GM23338 (cell line): Measurements from ENCODE around the gene ZBTB20. TPM values are rescaled to one million over a fixed set of nuclear protein-coding genes. Genes with fewer than 3 reads are reported as not detected.

Experiments
- ATAC-seq: fragments of 200-7000 bp; cut with Tn5 transposase; 3 replicates; pipeline ENCODE4 v1.9.1; 2020
- DNase-seq: peaks from one replicate; pipeline ENCODE4 v3.0.0-alpha.2; 2015; ENCODE audit warnings: low spot score
- H2AFZ ChIP-seq: fragments of 200-600 bp; sonication (generic); 2 replicates; pipeline ENCODE4 v1.8.0; 2016; ENCODE audit warnings: antibody characterized with exemption, mild to moderate bottlenecking, moderate library complexity
- H3F3A ChIP-seq: fragments of 200-600 bp; sonication (generic); replicated peaks from 2 replicates; pipeline ENCODE4 v1.8.0; 2017; ENCODE audit warnings: antibody characterized with exemption, mixed run types, low read depth
- H3K27ac ChIP-seq: fragments of 200-600 bp; sonication (generic); 2 replicates; pipeline ENCODE4 v1.6.1; 2016; ENCODE audit warnings: low read depth
- H3K27me3 ChIP-seq: fragments of 200-600 bp; sonication (generic); 2 replicates; pipeline ENCODE4 v1.8.0; 2016; ENCODE audit warnings: mild to moderate bottlenecking, mixed run types, moderate library complexity; ENCODE audit not compliant: insufficient read depth
- H3K36me3 ChIP-seq: fragments of 200-600 bp; sonication (generic); 2 replicates; pipeline ENCODE4 v1.8.0; 2016; ENCODE audit warnings: mild to moderate bottlenecking; ENCODE audit not compliant: insufficient read depth
- H3K4me1 ChIP-seq: fragments of 200-600 bp; sonication (generic); 2 replicates; pipeline ENCODE4 v1.8.0; 2016; ENCODE audit warnings: mild to moderate bottlenecking, moderate library complexity; ENCODE audit not compliant: insufficient read depth
- H3K4me2 ChIP-seq: fragments of 200-600 bp; sonication (generic); 2 replicates; pipeline ENCODE4 v1.7.1; 2017; ENCODE audit warnings: mixed run types
- H3K4me3 ChIP-seq: fragments of 200-600 bp; sonication (generic); 2 replicates; pipeline ENCODE4 v1.6.1; 2016; ENCODE audit warnings: mixed run types
- H3K79me2 ChIP-seq: fragments of 200-600 bp; sonication (generic); replicated peaks from 2 replicates; pipeline ENCODE4 v1.8.0; 2017; ENCODE audit warnings: mild to moderate bottlenecking; ENCODE audit not compliant: insufficient read depth
- H3K9me2 ChIP-seq: fragments of 200-600 bp; sonication (generic); 2 replicates; pipeline ENCODE4 v1.8.0; 2017; ENCODE audit not compliant: insufficient read depth
- H4K20me1 ChIP-seq: fragments of 200-600 bp; sonication (generic); replicated peaks from 2 replicates; pipeline ENCODE4 v1.8.0; 2017; ENCODE audit warnings: mild to moderate bottlenecking; ENCODE audit not compliant: insufficient read depth
- H3K27ac Mint-ChIP-seq: 2 replicates; pipeline ENCODE4 v1.8.0; 2020; ENCODE audit warnings: inconsistent platforms, mild to moderate bottlenecking, moderate library complexity, mixed read lengths
- H3K27me3 Mint-ChIP-seq: 3 replicates; pipeline ENCODE4 v1.8.0; 2022; ENCODE audit warnings: low read depth, mild to moderate bottlenecking, moderate library complexity, mixed read lengths, inconsistent platforms; ENCODE audit not compliant: insufficient read depth, poor library complexity
- H3K36me3 Mint-ChIP-seq: 3 replicates; pipeline ENCODE4 v1.8.0; 2021; ENCODE audit warnings: low read depth, mild to moderate bottlenecking, inconsistent platforms, moderate library complexity, mixed read lengths
- H3K4me1 Mint-ChIP-seq: 3 replicates; pipeline ENCODE4 v1.8.0; 2020; ENCODE audit warnings: mild to moderate bottlenecking, inconsistent platforms, mixed read lengths
- H3K4me3 Mint-ChIP-seq: 3 replicates; pipeline ENCODE4 v1.8.0; 2021; ENCODE audit warnings: moderate library complexity, mild to moderate bottlenecking, inconsistent platforms, mixed read lengths
- H3K9me3 Mint-ChIP-seq: 3 replicates; pipeline ENCODE4 v1.8.0; 2020; ENCODE audit warnings: moderate library complexity, mild to moderate bottlenecking, inconsistent platforms, mixed read lengths
- CREB1 ChIP-seq: fragments of 250-450 bp; sonication (Bioruptor Pico); IDR thresholded peaks from 2 replicates; pipeline ENCODE4 v1.5.0; 2020; ENCODE audit warnings: low read depth, mild to moderate bottlenecking, moderate library complexity
- CTCF ChIP-seq, 2 experiments: fragments of 200-600 bp in 1 of 2; sonication (generic) in 1 of 2; conservative IDR thresholded peaks; 2 replicates each; pipeline versions ENCODE4 v1.5.1 to v1.6.1; 2016 to 2017; ENCODE audit warnings: antibody characterized with exemption in 2 of 2, low read depth in 2 of 2, mild to moderate bottlenecking in 2 of 2, moderate library complexity in 1 of 2
- ETS1 ChIP-seq: IDR thresholded peaks from 2 replicates; pipeline ENCODE4 v1.6.1; 2016; ENCODE audit warnings: antibody characterized with exemption
- EZH2 ChIP-seq: fragments of 200-600 bp; sonication (generic); IDR thresholded peaks from one replicate; pipeline ENCODE4 v1.8.0; 2017; ENCODE audit warnings: antibody characterized with exemption, mild to moderate bottlenecking, low read depth; ENCODE audit not compliant: unreplicated experiment
- EZH2phosphoT487 ChIP-seq: fragments of 200-600 bp; sonication (generic); IDR thresholded peaks from one replicate; pipeline ENCODE4 v1.8.1; 2018; ENCODE audit warnings: antibody characterized with exemption; ENCODE audit not compliant: unreplicated experiment
- JUNB ChIP-seq: IDR thresholded peaks from one replicate; pipeline ENCODE4 v1.6.1; 2016; ENCODE audit warnings: antibody characterized with exemption; ENCODE audit not compliant: unreplicated experiment
- NANOG ChIP-seq: IDR thresholded peaks from 2 replicates; pipeline ENCODE4 v1.6.1; 2016; ENCODE audit warnings: antibody characterized with exemption, borderline replicate concordance
- POLR2AphosphoS5 ChIP-seq: IDR thresholded peaks from 2 replicates; pipeline ENCODE4 v1.6.1; 2016; ENCODE audit warnings: antibody characterized with exemption, low read depth
- REST ChIP-seq: IDR thresholded peaks from one replicate; pipeline ENCODE4 v1.6.1; 2018; ENCODE audit warnings: antibody characterized with exemption; ENCODE audit not compliant: unreplicated experiment
- STAT1 ChIP-seq: IDR thresholded peaks from one replicate; pipeline ENCODE4 v1.6.1; 2016; ENCODE audit warnings: antibody characterized with exemption; ENCODE audit not compliant: unreplicated experiment
- ZNF114 ChIP-seq: fragments of 250-450 bp; sonication (Bioruptor Pico); IDR thresholded peaks from 2 replicates; pipeline ENCODE4 v1.5.0; 2020; ENCODE audit warnings: mild to moderate bottlenecking, moderate library complexity
- ZNF331 ChIP-seq: fragments of 250-450 bp; sonication (Bioruptor Pico); IDR thresholded peaks from 2 replicates; pipeline ENCODE4 v1.5.0; 2020; ENCODE audit warnings: low read depth, mild to moderate bottlenecking, moderate library complexity
- ZNF462 ChIP-seq: fragments of 250-450 bp; sonication (Bioruptor Pico); IDR thresholded peaks from 2 replicates; pipeline ENCODE4 v1.5.0; 2020; ENCODE audit warnings: mild to moderate bottlenecking, moderate library complexity
- polyA plus RNA-seq: library from polyadenylated mRNA; unstranded; fragments of >200 nt; fragmentation: Nextera tagmentation; extraction: Ambion mirVana; gene quantifications from 2 replicates; pipeline ENCODE4 v1.2.1, GENCODE V29; 2016
- total RNA-seq: library from RNA; depleted of rRNA; stranded (reverse); fragments of >200 nt; shearing (Covaris generic); gene quantifications from 2 replicates; pipeline ENCODE4 v1.2.3, GENCODE V29; 2014

Gene ZBTB20
- total and polyA plus RNA-seq, 2 experiments from 2014 or later, result 2.0 to 3.3 TPM

GRCh38 chr3:114646526-114646925, 500.6 kb downstream of the ZBTB20 start:
- H3K4me3 Mint-ChIP-seq, result no peak overlapping the region
- Histone ChIP-seq H3K79me2 (no peaks in the 10 kb centered on the region), H2AFZ (no peak overlapping the region)

More at GRCh38 chr3:114646526-114646925, 500.6 kb downstream of the ZBTB20 start:
- H3K4me1 Mint-ChIP-seq, result peaks cover 11% of the 10 kb centered on the region
- Histone ChIP-seq H3K27ac (no peak overlapping the region), H3K4me3 (no peak overlapping the region), H3F3A (no peaks in the 10 kb centered on the region), H3K9me2 (no peaks in the 10 kb centered on the region), H3K4me1 (peaks cover 5% of the 10 kb centered on the region; the same call in 1 of the 2 replicates), H3K4me2 (no peak overlapping the region), H3K36me3 (no peaks in the 10 kb centered on the region), H4K20me1 (no peaks in the 10 kb centered on the region), H3K27me3 (no peaks in the 10 kb centered on the region)
- DNase-seq (no peak), ATAC-seq (no peak)
- no peaks in the 10 kb centered on the region for H3K27me3 Mint-ChIP-seq
- H3K36me3 Mint-ChIP-seq, result no peaks in the 10 kb centered on the region
- TF ChIP-seq JUNB (no peak), POLR2AphosphoS5 (no peak), CREB1 (no peak), REST (no peak), ZNF331 (CRISPR knock-in tag) (no peak), EZH2phosphoT487 (no peak), NANOG (no peak), ETS1 (no peak), EZH2 (no peak), STAT1 (no peak), CTCF (conservative IDR thresholded peaks at IDR 0.05; ENCODE audit: low read depth in 2 of 2) (no peak), ZNF462 (CRISPR knock-in tag) (no peak), ZNF114 (CRISPR knock-in tag) (no peak)
- no peak overlapping the region for H3K27ac Mint-ChIP-seq
- no peaks in the 10 kb centered on the region for H3K9me3 Mint-ChIP-seq
